ENCODE data around the gene KDM1B.

Gene KDM1B

GRCh38 chr6:18264923-18265377 is 109.7 kb downstream of the KDM1B start:
- DNase-seq: no peak

- no peak for DNase-seq
These were observed 110.7 kb downstream of the KDM1B start for GRCh38 chr6:18265787-18266522.

GRCh38 chr6:18266523-18266912 is 111.3 kb downstream of the KDM1B start:
- DNase-seq: no peak

GRCh38 chr6:18268066-18268465 is 112.8 kb downstream of the KDM1B start:
- DNase-seq: no peak

- no peak for DNase-seq
These were observed 114.0 kb downstream of the KDM1B start for GRCh38 chr6:18269253-18269652.

GRCh38 chr6:18269717-18270116 is 114.5 kb downstream of the KDM1B start:
- no peak for DNase-seq

GRCh38 chr6:18270216-18270615 is 115.0 kb downstream of the KDM1B start:
- DNase-seq: no peak
